ENCODE measurements around the gene DMD. TPM values are rescaled to one million over a fixed set of nuclear protein-coding genes. Genes with fewer than 3 reads are reported as not detected.

The DMD gene
- total and polyA plus RNA-seq, 9 donors: 14.0 to 70.5 (median 37.6) TPM

- H3K4me1 ChIP-seq (ENCODE audit: insufficient read depth): no peaks in the 10 kb centered on the region
- no peak overlapping the region for H3K4me3 ChIP-seq
- DNase-seq: no peak
- intact Hi-C loops (cut with DNase I): no loop called here
- H3K27ac ChIP-seq: no peak overlapping the region
- no peaks in the 10 kb centered on the region for H3K27me3 ChIP-seq
- 74 to 79% (median 77%) methylated on average over 5 of the region's 5 CpGs for WGBS, 3 donors
- no peak for TF ChIP-seq POLR2A (IDR thresholded peaks at IDR 0.05)
- TF ChIP-seq CTCF (IDR thresholded peaks at IDR 0.05): no peak
- no peak for TF ChIP-seq EP300 (IDR thresholded peaks at IDR 0.05)
- H3K36me3 ChIP-seq: no peaks in the 10 kb centered on the region
- H3K9me3 ChIP-seq: no peaks in the 10 kb centered on the region
These were observed 1752.0 kb downstream of the DMD start for GRCh38 chrX:31459361-31459760.

- WGBS, 3 donors: 36 to 49% (median 39%) methylated on average over 4 of the region's 4 CpGs
- TF ChIP-seq POLR2A (IDR thresholded peaks at IDR 0.05): no peak
- no peak for TF ChIP-seq CTCF (IDR thresholded peaks at IDR 0.05)
- TF ChIP-seq EP300 (IDR thresholded peaks at IDR 0.05): no peak
- Histone ChIP-seq H3K9me3 (no peaks in the 10 kb centered on the region), H3K36me3 (no peaks in the 10 kb centered on the region), H3K4me1 (ENCODE audit: insufficient read depth) (peaks cover 1% of the 10 kb centered on the region), H3K4me3 (no peak overlapping the region), H3K27ac (no peak overlapping the region), H3K27me3 (no peaks in the 10 kb centered on the region)
- DNase-seq: no peak
- intact Hi-C loops (cut with DNase I): no loop called here
These were observed 1761.4 kb downstream of the DMD start for GRCh38 chrX:31449965-31450364.

GRCh38 chrX:31449081-31449480, 1762.3 kb downstream of the DMD start:
- no peaks in the 10 kb centered on the region for H3K9me3 ChIP-seq
- no peak overlapping the region for H3K4me3 ChIP-seq
- H3K4me1 ChIP-seq (ENCODE audit: insufficient read depth): peaks cover 1% of the 10 kb centered on the region
- H3K27me3 ChIP-seq: no peaks in the 10 kb centered on the region
- TF ChIP-seq POLR2A (IDR thresholded peaks at IDR 0.05) (no peak), EP300 (IDR thresholded peaks at IDR 0.05) (no peak), CTCF (IDR thresholded peaks at IDR 0.05) (no peak)
- intact Hi-C loops (cut with DNase I): no loop called here
- no peak for DNase-seq
- 56 to 61% (median 61%) methylated on average over 3 of the region's 3 CpGs for WGBS, 3 donors
- no peak overlapping the region for H3K27ac ChIP-seq
- H3K36me3 ChIP-seq: no peaks in the 10 kb centered on the region

GRCh38 chrX:31445542-31445941, 1765.8 kb downstream of the DMD start:
- intact Hi-C loops (cut with DNase I): no loop called here
- Histone ChIP-seq H3K4me1 (ENCODE audit: insufficient read depth) (peaks cover 1% of the 10 kb centered on the region), H3K27ac (no peak overlapping the region), H3K36me3 (no peaks in the 10 kb centered on the region), H3K4me3 (no peak overlapping the region), H3K9me3 (no peaks in the 10 kb centered on the region), H3K27me3 (no peaks in the 10 kb centered on the region)
- no peak for DNase-seq
- WGBS, 3 donors: 31 to 59% (median 36%) methylated on average over 4 of the region's 4 CpGs
- TF ChIP-seq POLR2A (IDR thresholded peaks at IDR 0.05) (no peak), EP300 (IDR thresholded peaks at IDR 0.05) (no peak), CTCF (IDR thresholded peaks at IDR 0.05) (no peak)

- H3K4me1 ChIP-seq (ENCODE audit: insufficient read depth): no peaks in the 10 kb centered on the region
- no peak overlapping the region for H3K27ac ChIP-seq
- H3K27me3 ChIP-seq: no peaks in the 10 kb centered on the region
- no peaks in the 10 kb centered on the region for H3K36me3 ChIP-seq
- no peak overlapping the region for H3K4me3 ChIP-seq
- no peak for DNase-seq
- 84 to 87% (median 87%) methylated on average over 8 of the region's 8 CpGs for WGBS, 3 donors
- TF ChIP-seq CTCF (IDR thresholded peaks at IDR 0.05) (no peak), EP300 (IDR thresholded peaks at IDR 0.05) (no peak), POLR2A (IDR thresholded peaks at IDR 0.05) (no peak)
- no peaks in the 10 kb centered on the region for H3K9me3 ChIP-seq
- intact Hi-C loops (cut with DNase I): no loop called here
These were observed 1767.7 kb downstream of the DMD start for GRCh38 chrX:31443654-31444053.

Measured in ovary (tissue), 9 donors.